ENCODE data around the gene ENTHD1.
"Not testable (repeated sequence)": the region's sequence is repeated elsewhere in the genome, so short reads cannot be mapped to it uniquely, and the experiment has no call there.

ENTHD1 gene

DNA sequence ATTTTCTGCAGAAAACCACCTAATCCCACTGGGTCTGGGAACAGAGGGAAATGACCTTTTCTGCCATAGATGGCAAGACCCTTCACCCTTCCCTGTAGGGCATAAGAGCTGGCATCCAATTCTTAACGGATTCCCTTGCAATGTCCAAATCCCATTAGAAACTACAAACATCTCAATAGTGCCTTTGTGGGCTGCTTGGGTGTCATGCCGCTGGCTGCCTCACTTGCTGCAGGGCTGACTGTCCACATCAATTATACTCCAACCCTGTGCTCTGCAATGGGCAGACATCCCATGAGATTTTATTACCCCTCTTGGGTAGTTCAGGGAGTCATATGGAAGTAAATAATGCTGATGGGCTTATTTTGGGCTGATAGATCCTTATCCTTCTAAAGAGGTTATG lies 14.6 kb upstream of the ENTHD1 start:
- WGBS = 89% methylated on average over 2 of the region's 2 CpGs
- Histone ChIP-seq H3K27me3 (ENCODE audit: insufficient read depth, low read length) (no peaks in the 10 kb centered on the region), H3K4me3 (ENCODE audit: low read length) (no peak overlapping the region), H3K36me3 (ENCODE audit: insufficient read depth, low read length) (no peaks in the 10 kb centered on the region), H3K27ac (ENCODE audit: low read depth, low read length) (no peak overlapping the region), H3K9me3 (ENCODE audit: insufficient read depth, low read depth, low read length) (no peaks in the 10 kb centered on the region), H3K9ac (ENCODE audit: low read depth, low read length) (no peak overlapping the region), H3K4me1 (ENCODE audit: insufficient read depth, low read length) (peaks cover 10% of the 10 kb centered on the region)

DNA sequence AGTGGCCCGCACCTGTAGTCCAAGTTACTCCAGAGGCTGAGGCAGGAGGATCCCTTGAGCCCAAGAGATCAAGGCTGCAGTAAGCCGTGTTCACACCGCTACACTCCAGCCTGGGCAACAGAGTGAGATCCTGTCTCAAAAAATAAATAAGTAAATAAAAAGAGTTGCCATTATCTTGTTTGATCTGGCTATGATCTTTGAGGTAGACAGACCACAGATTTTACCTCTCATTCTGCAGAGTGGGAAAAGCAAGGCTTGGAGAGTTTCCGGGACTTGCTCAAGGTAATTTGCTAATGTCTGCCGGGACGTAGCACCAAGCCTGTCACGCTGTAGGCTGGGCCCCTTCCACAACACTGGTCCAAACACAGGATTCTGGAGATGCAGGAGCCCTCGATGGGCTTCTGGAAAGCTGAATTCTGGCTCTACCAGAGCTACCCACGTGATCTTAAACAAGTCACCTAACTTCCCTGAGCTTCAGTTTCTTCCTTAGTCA lies 14.1 kb upstream of the ENTHD1 start:
- Histone ChIP-seq H3K4me3 (ENCODE audit: low read length) (no peak overlapping the region), H3K36me3 (ENCODE audit: insufficient read depth, low read length) (no peaks in the 10 kb centered on the region), H3K4me1 (ENCODE audit: insufficient read depth, low read length) (peaks cover 10% of the 10 kb centered on the region), H3K27me3 (ENCODE audit: insufficient read depth, low read length) (no peaks in the 10 kb centered on the region), H3K9ac (ENCODE audit: low read depth, low read length) (no peak overlapping the region), H3K27ac (ENCODE audit: low read depth, low read length) (no peak overlapping the region), H3K9me3 (ENCODE audit: insufficient read depth, low read depth, low read length) (no peaks in the 10 kb centered on the region)
- 92% methylated on average over 9 of the region's 9 CpGs for WGBS

DNA sequence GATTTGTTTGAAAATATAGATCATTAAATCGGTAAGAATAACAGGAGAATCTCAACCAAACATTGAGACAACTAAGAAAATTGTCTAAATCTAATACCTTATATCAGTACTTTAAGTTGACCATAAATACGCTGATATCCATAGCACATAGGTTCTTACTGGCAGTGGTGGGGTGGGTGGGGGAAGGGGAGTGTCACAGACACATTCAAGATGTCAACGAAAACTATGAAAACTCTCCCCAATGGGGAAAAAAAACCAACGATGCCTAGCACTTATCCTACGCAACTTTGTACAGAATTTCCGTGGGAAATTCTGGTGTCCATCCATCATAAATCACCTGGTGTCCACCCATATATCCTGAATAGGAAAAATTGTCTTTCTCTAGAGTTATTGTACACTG lies 13.5 kb upstream of the ENTHD1 start:
- Histone ChIP-seq H3K9me3 (ENCODE audit: insufficient read depth, low read depth, low read length) (no peaks in the 10 kb centered on the region), H3K27ac (ENCODE audit: low read depth, low read length) (no peak overlapping the region), H3K4me1 (ENCODE audit: insufficient read depth, low read length) (peaks cover 10% of the 10 kb centered on the region), H3K27me3 (ENCODE audit: insufficient read depth, low read length) (no peaks in the 10 kb centered on the region), H3K36me3 (ENCODE audit: insufficient read depth, low read length) (no peaks in the 10 kb centered on the region), H3K9ac (ENCODE audit: low read depth, low read length) (no peak overlapping the region), H3K4me3 (ENCODE audit: low read length) (no peak overlapping the region)
- 91% methylated on average over 5 of the region's 6 CpGs for WGBS

DNA sequence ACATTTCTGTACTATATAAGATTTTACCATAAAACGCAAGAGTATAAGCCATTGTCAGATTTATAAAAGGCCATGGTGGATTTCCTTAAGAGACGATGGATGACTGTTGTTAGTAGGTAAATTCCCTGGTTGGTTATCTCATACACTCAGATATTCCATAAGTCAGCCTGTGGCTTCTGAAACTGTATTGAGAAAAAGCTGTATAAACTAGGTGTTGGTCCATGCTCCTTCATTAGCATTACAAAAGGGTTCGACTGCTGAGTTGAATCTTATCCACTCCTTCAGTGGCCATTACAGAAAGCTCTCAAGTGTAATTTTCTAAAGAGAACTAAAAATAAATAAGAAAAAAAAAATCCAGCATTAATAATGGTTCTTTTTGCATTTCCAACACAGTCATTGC lies 12.6 kb upstream of the ENTHD1 start:
- H3K27me3 ChIP-seq (ENCODE audit: insufficient read depth, low read length) = 0 out of 2 replicates have a peak, but pooled peaks cover 5% of the 10 kb centered on the region
- no peak overlapping the region for H3K27ac ChIP-seq (ENCODE audit: low read depth, low read length)
- no peaks in the 10 kb centered on the region for H3K9me3 ChIP-seq (ENCODE audit: insufficient read depth, low read depth, low read length)
- H3K4me3 ChIP-seq (ENCODE audit: low read length) = no peak overlapping the region
- peaks cover 10% of the 10 kb centered on the region for H3K4me1 ChIP-seq (ENCODE audit: insufficient read depth, low read length)
- 100% methylated on average over 1 of the region's 3 CpGs for WGBS
- H3K36me3 ChIP-seq (ENCODE audit: insufficient read depth, low read length) = no peaks in the 10 kb centered on the region
- H3K9ac ChIP-seq (ENCODE audit: low read depth, low read length) = no peak overlapping the region

DNA sequence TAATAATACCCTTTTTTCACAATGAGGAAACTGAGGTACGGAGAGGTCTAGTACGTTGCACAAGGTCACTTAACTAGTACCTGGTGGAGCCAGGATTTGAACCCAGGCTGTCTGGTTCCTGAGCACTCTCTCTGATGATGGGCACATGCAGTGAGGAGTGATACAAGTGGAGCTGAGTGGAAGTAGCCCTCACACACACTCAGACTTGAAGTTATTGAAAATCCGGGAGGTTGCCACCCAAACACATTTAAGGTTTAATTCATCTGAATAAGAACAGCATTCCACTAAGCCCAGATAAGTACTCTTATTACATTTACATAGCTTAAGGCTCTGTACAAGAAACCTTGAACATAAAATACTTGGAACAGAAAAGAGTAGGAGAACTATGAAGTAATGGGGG lies 12.1 kb upstream of the ENTHD1 start:
- Histone ChIP-seq H3K27me3 (ENCODE audit: insufficient read depth, low read length) (0 out of 2 replicates have a peak, but pooled peaks cover 5% of the 10 kb centered on the region), H3K9ac (ENCODE audit: low read depth, low read length) (no peak overlapping the region), H3K36me3 (ENCODE audit: insufficient read depth, low read length) (no peaks in the 10 kb centered on the region), H3K4me3 (ENCODE audit: low read length) (no peak overlapping the region), H3K9me3 (ENCODE audit: insufficient read depth, low read depth, low read length) (no peaks in the 10 kb centered on the region), H3K4me1 (ENCODE audit: insufficient read depth, low read length) (peaks cover 10% of the 10 kb centered on the region), H3K27ac (ENCODE audit: low read depth, low read length) (no peak overlapping the region)
- whole genome bisulfite sequencing = 97% methylated on average over 3 of the region's 3 CpGs

DNA sequence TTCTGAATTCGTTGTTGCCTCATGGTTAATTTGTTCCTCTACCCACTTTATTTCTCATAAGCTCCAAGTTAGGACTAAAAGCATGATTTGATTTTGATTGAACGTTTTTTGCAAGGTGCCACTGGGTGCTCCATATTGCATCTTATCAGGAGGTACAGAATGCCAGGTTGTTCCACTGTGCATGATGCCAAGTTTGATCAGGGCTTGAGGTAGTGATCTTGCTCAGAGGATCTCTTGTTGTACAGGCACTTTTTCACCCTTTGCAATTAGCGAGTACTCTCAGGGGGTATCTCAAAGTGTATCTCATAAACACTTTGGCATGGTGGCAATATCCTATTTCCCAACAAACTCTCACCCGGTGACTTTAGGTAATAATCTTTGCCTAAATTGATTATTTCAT lies 11.3 kb upstream of the ENTHD1 start:
- WGBS = 93% methylated on average over 3 of the region's 4 CpGs
- Histone ChIP-seq H3K9me3 (ENCODE audit: insufficient read depth, low read depth, low read length) (no peaks in the 10 kb centered on the region), H3K4me1 (ENCODE audit: insufficient read depth, low read length) (peaks cover 10% of the 10 kb centered on the region), H3K4me3 (ENCODE audit: low read length) (no peak overlapping the region), H3K27me3 (ENCODE audit: insufficient read depth, low read length) (0 out of 2 replicates have a peak, but pooled peaks cover 5% of the 10 kb centered on the region), H3K9ac (ENCODE audit: low read depth, low read length) (no peak overlapping the region), H3K27ac (ENCODE audit: low read depth, low read length) (no peak overlapping the region), H3K36me3 (ENCODE audit: insufficient read depth, low read length) (no peaks in the 10 kb centered on the region)

DNA sequence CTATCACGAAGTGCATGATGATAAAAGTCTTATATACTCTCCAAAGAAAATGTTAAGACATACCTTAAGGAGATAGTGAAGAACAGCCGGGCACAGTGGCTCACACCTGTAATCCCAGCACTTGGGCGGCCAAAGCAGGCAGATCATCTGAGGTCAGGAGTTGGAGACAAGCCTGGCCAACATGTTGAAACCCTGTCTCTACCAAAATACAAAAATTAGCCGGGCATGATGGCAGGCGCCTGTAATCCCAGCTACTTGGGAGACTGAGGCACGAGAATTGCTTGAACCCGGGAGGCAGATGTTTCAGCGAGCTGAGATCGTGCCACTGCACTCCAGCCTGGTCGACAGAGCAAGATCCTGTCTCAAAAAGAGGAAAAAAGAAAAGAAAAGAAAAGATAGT lies 10.5 kb upstream of the ENTHD1 start:
- WGBS = 92% methylated on average over 9 of the region's 10 CpGs
- H3K9me3 ChIP-seq (ENCODE audit: insufficient read depth, low read depth, low read length); H3K9ac ChIP-seq (ENCODE audit: low read depth, low read length); H3K36me3 ChIP-seq (ENCODE audit: insufficient read depth, low read length); H3K27ac ChIP-seq (ENCODE audit: low read depth, low read length); H3K27me3 ChIP-seq (ENCODE audit: insufficient read depth, low read length); H3K4me3 ChIP-seq (ENCODE audit: low read length): not testable (repeated sequence)
- peaks cover 10% of the 10 kb centered on the region for H3K4me1 ChIP-seq (ENCODE audit: insufficient read depth, low read length)

DNA sequence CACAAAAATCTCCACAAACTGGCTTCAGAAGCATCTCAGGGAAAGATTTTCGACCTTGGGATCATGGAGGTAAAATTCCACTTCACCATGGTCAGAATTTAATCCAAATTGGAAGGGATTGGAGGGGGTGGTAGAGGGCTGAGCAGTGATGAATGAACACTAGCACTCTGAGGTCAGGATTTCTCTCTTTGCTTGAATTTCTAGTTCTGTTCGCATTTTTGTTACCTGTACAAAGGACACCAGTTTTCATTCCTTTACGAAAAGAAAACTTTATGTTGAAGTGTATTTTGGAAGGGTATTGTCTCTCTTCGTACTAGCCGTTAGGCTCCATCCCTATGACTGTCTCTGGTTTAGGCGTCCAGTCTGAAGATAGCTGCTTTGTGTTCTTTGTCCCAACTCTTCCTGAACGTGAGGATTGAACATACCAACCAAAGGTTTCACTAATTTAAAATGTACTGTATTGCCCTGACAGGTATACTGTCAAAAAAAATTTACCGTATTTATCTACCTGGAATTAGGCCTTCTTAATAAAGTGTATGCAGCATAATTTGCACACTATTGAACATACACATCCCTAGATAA lies 8.1 kb upstream of the ENTHD1 start:
- WGBS = 92% methylated on average over 7 of the region's 8 CpGs
- Histone ChIP-seq H3K4me1 (ENCODE audit: insufficient read depth, low read length) (peaks cover 7% of the 10 kb centered on the region), H3K27ac (ENCODE audit: low read depth, low read length) (no peak overlapping the region), H3K27me3 (ENCODE audit: insufficient read depth, low read length) (0 out of 2 replicates have a peak, but pooled peaks cover 5% of the 10 kb centered on the region), H3K9ac (ENCODE audit: low read depth, low read length) (no peak overlapping the region), H3K9me3 (ENCODE audit: insufficient read depth, low read depth, low read length) (no peaks in the 10 kb centered on the region), H3K36me3 (ENCODE audit: insufficient read depth, low read length) (no peaks in the 10 kb centered on the region), H3K4me3 (ENCODE audit: low read length) (no peak overlapping the region)

DNA sequence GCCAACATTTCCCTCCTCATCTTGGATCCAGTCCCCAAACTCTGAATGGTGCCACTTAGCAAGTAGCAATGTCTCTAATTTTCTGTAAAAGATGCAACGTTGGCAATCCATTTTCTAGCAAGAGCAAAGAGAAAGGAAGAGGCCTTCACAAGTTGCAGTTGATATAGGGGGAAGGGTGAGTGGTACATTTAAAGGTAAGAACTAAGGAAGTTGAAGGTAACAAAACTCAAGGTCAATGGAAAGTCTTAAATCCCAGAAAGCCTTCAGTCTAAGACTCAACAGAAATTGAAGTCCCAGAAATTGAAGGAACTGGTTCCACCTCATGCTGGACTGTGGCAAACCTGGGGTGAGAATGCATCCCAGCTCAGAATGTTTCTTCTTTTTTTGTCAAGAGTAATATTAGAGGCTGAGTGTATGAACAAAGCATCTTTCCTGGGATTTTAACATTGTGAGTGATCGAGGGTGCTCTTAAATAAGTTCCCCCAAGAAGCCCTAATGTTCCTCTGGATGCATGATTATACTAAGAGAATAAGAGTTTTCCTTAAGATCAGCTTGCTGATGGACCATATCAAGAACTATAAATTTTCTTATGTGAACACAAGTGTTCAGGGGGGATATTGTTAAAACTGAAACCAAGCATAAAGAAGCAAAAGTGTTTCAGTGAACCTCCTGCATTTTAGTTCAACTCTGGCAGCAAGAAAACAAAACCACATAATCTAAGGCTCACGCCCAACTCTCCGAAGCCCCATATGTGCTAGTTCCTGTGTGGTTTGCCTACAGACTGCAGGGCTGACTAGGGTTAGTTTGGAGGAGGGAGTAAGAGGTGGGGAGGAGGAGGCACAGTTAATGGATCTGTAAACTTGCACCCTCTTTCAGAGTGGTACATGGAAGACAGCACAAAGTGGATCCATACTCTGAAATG lies 7.0 kb upstream of the ENTHD1 start, which contains the start of gene GRAP2:
Gene GRAP2 (plus strand): TSS at position 779 of the 922 bp plus-strand sequence. CDS start 46,023 bp downstream, outside the sequence.
- no peak within 1 kb of the TSS for H3K27ac ChIP-seq (ENCODE audit: low read depth, low read length)
- no peak within 1 kb of the TSS for H3K9ac ChIP-seq (ENCODE audit: low read depth, low read length)
- no peaks in the 10 kb centered on the region for H3K9me3 ChIP-seq (ENCODE audit: insufficient read depth, low read depth, low read length)
- H3K27me3 ChIP-seq (ENCODE audit: insufficient read depth, low read length) = 0 out of 2 replicates have a peak, but pooled peaks cover 5% of the 10 kb centered on the region
- 94% methylated on average over 4 of the region's 4 CpGs for WGBS
- no peaks in the 10 kb centered on the region for H3K4me1 ChIP-seq (ENCODE audit: insufficient read depth, low read length)
- H3K36me3 ChIP-seq (ENCODE audit: insufficient read depth, low read length) = no peaks in the 10 kb centered on the region
- no peak within 1 kb of the TSS for H3K4me3 ChIP-seq (ENCODE audit: low read length)

DNA sequence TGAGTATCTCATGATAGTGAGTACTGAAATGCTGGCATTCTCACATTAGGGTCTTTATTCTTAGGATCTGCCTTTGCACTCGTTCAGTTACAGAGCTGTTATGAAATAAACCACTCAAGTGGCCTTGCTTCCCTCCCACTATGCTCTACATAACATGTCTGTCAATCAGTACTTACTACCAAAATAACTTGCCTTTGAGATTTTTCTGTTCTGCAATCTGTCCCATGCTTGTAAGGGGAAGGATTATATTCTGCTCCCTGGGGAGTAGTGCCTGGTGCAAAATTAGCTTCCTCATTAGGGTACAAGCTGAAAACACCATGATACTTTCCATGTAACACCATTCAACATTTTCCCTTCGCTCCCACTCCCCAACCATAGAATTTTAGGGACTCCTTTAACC lies 5.4 kb upstream of the ENTHD1 start:
- no peaks in the 10 kb centered on the region for H3K4me1 ChIP-seq (ENCODE audit: insufficient read depth, low read length)
- H3K27ac ChIP-seq (ENCODE audit: low read depth, low read length) = no peak overlapping the region
- H3K27me3 ChIP-seq (ENCODE audit: insufficient read depth, low read length) = 0 out of 2 replicates have a peak, but pooled peaks cover 5% of the 10 kb centered on the region
- no peaks in the 10 kb centered on the region for H3K36me3 ChIP-seq (ENCODE audit: insufficient read depth, low read length)
- H3K4me3 ChIP-seq (ENCODE audit: low read length) = no peak overlapping the region
- WGBS = 93% methylated on average over 2 of the region's 2 CpGs
- no peak overlapping the region for H3K9ac ChIP-seq (ENCODE audit: low read depth, low read length)
- H3K9me3 ChIP-seq (ENCODE audit: insufficient read depth, low read depth, low read length) = no peaks in the 10 kb centered on the region

DNA sequence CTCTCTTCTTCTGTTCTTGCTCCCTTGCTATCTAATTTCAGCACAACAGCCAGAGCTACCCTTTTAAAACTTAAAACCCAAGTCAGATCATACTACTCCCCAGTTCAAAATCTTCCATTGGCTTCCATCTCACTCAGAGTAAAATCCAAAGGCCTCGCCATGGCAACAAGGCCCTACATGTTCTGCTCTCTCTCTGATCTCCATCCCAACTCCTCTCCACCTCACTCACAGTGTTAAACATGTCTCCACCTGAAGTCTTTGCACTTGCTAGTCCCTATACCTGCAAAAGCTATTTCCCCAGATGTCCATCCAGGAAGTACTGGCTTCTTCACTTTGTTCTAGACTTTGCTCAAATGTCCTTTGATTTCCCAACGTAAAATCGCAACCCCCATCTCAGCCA lies 4.3 kb upstream of the ENTHD1 start:
- Histone ChIP-seq H3K36me3 (ENCODE audit: insufficient read depth, low read length) (no peaks in the 10 kb centered on the region), H3K9me3 (ENCODE audit: insufficient read depth, low read depth, low read length) (no peaks in the 10 kb centered on the region), H3K27me3 (ENCODE audit: insufficient read depth, low read length) (0 out of 2 replicates have a peak, but pooled peaks cover 5% of the 10 kb centered on the region), H3K4me1 (ENCODE audit: insufficient read depth, low read length) (no peaks in the 10 kb centered on the region), H3K9ac (ENCODE audit: low read depth, low read length) (no peak overlapping the region), H3K27ac (ENCODE audit: low read depth, low read length) (no peak overlapping the region), H3K4me3 (ENCODE audit: low read length) (no peak overlapping the region)
- 93% methylated on average over 3 of the region's 3 CpGs for WGBS
